GM19043 (cell line): ENCODE results near the gene DGKH.

Experiments
- ATAC-seq: cut with Tn5 transposase; IDR thresholded peaks from one replicate; pipeline ENCODE4 v1.9.1; 2021; ENCODE audit warnings: low read depth; ENCODE audit not compliant: unreplicated experiment

The DGKH gene

DNA sequence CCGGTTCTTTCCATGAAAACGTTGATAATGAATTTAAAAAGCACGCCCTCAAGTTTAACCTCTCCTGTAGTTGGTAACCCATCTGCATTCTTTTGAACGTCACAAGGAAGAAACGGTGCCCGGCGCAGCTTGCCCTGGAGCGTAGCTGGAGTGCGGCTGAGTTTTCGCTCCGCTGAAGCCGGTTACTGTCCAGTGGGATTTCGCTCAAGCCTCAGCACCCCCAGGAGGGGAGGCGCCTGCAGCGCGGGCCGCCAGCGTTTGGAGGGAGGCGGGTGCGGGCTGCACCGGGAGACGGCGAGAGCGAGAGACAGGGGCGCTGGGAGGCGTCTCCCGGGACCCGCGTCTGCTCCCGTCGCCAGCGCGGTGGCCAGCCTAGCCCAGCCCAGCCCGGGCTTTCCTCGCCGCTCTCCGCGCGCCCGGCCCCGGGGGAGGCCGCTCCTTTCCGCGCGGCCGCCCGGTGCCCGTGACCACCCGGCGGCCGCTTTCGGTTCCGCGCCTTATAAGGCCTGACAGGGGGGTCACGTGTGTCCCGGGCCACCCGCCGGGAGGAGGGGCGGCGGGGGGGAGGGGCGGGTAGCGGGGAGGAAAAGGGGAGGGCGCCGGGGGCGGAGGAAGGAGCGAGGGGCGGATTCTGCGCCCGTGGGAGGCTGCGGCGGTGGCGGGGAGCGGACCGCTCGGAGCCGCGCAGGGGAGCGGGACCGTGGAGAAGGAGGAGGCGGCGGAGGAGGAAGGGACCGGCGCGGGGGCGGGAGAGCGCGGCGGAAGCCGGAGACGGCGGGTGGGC lies 8.3 kb upstream of the DGKH start:
- ATAC-seq, result peak; percentile 53

GRCh38 chr13:42040730-42041010 lies 7.8 kb upstream of the DGKH start:
- ATAC-seq, result peak; percentile 17

GRCh38 chr13:42041011-42041683 lies 7.3 kb upstream of the DGKH start:
- ATAC-seq, result peak; percentile 6

DNA sequence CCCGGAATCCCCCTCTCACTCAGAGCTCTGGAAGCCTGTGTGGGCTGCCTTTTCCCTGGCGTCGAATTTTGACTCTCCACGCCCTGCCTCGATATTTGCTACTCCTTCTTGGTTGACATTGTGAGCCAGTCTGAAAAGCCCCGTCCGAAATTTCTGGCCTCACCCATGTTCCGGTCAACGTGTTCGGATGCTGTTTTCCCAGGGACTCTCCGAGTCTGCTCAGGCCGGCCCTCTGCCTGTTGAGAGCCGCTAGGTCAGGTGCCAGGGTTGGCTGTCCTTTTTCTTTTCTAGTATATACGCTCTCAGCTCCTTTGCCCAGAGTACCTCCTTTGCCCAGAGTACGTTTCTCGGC lies 6.8 kb upstream of the DGKH start:
- ATAC-seq, result no peak

DNA sequence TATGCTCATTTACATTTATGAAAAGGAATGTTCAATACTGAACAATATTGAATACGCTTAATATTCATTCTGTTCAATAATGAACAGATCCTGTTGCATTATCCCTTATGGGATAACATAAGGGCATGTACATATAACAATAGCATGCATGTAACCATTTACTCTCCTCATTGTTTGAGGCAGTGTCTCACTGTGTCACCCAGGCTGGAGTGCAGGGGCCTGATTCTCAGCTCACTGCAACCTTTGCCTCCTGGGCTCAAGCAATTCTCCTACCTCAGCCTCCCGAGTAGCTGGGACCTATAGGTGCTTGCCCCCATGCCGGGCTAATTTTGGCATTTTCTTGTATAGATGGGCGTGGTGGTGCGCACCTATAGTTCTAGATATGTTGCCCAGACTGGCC lies 4.8 kb upstream of the DGKH start:
- no peak for ATAC-seq

GRCh38 chr13:42046448-42046847 lies 2.0 kb upstream of the DGKH start:
- no peak for ATAC-seq

DNA sequence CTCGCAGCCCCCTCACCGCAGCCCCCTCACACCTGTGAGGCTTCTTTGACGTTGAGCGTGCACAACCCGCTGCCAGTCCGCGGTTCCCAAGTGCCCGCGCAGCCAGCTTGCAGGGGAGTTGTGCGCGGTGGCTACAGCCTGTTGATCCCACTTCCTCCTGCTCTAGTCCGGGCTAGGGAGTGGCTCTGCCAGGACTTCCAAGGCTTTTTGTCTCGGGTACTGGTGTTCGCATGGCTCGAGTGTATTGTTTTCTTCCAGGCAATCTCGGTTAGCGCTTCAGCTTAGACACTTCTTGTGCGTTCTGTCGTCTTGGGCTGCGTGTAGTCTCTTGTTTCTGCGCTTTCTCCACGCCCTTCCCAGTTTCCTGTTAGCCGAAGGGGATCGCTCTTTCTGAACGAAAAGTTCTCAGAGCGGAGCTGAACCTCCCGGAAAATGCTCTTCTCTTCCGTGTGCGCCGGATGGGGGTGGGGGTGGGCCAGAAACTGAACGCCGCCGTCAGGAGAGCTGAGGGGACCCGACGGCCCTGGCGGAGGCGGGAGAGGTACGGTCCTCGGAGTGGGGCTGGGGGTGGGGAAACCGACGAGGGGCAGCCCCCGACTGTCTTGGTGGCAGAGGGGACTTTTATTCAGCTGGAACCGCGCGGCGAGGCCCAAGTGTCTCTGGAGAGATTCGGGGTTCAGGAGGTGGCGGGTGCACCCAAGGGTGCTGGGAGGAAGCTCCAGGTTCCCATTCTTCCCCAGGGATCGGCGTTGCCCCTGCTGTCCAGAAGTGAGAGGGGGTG lies 697 bp upstream of the DGKH start:
- ATAC-seq, result no peak

DNA sequence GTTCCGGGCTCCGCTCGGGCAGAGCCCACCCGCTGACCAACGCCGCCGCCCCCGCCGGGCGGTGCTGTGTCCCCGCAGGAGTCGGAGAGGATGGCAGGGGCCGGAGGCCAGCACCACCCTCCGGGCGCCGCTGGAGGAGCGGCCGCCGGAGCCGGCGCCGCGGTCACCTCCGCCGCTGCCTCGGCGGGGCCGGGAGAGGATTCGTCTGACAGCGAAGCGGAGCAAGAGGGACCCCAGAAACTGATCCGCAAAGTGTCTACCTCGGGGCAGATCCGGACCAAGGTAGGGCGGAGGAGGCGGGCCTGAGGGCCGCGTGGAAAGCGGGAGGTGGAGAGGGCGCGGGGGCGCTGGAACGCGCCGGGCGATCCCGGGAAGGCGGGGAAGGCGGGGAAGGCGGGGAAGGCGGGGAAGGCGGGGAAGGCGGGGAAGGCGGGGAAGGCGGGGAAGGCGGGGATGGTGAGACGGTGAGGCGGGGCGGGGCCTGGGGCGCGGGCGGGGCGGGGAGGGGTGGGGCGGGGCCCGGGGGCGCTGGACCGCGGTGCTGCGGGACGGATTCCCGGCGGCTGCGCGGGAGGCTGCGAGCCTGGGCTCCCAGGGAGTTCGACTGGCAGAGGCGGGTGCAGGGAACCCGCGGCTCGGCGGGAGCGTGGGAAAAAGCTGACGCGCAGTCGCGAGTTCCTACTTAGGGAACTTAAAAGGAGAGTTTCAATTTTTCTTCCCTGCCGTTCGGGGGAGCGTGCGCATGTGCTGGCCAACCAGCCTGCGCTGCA lies 421 bp downstream of the DGKH start:
- ATAC-seq, result peak; percentile 40

- ATAC-seq, result peak; percentile 17
Measured at GRCh38 chr13:42049454-42049813, 986 bp downstream of the DGKH start.

DNA sequence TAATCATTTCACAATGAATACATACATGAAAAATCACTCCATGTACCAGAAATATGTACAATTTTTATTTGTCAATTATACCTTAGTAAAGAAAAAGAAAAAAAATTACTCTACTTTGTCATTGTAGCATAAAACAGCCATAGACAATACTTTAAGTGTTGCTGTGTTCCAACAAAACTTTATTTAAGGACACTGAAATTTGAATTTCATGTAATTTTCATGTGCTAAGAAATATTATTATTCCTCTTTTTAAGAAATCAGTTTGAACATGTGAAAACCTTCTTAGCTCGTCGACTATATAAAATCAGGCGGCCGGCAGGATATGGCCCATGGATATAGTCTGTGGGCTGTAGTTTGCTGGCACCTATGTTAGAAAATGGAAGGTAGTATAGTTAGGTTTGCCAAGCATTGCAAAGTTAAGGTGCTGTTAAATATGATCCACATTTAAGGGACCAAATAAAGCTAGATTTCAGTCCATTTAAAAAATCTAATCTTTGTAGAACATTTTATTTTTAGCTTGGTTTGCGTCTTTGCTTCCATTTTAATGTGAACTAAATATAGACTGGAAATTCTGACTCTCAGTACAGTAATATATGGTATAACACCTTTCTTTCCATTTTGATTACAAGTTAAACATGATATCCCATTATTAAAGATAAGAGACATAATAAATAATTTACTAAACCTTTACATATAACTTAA lies 6.5 kb downstream of the DGKH start:
- no peak for ATAC-seq

- ATAC-seq, result no peak
Measured at GRCh38 chr13:42055500-42056085, 7.1 kb downstream of the DGKH start.

GRCh38 chr13:42056146-42056545 lies 7.7 kb downstream of the DGKH start:
- ATAC-seq, result no peak

- ATAC-seq, result no peak
Measured at GRCh38 chr13:42056583-42056982, 8.1 kb downstream of the DGKH start.

GRCh38 chr13:42057918-42058530 lies 9.6 kb downstream of the DGKH start:
- no peak for ATAC-seq

DNA sequence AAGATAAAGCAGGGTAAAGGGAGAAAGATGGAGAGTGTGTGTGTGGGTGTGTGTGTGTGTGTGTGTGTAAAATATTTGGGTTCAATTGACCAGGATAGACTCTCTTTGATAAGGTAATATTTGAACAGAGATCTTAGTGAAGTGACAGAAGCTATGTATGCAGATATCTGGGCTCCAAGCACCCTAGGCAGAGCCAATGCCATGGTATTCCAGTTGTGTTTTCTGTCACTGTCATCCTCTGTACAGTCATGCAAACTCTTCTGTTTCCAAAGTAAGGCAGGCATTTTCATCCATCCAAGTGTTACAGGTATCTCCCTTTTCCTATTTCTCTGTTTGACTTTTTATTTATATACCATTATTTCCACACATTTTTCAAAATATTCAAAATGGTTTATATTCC lies 13.5 kb downstream of the DGKH start:
- ATAC-seq, result no peak

- no peak for ATAC-seq
Measured at GRCh38 chr13:42063105-42063504, 14.7 kb downstream of the DGKH start.

DNA sequence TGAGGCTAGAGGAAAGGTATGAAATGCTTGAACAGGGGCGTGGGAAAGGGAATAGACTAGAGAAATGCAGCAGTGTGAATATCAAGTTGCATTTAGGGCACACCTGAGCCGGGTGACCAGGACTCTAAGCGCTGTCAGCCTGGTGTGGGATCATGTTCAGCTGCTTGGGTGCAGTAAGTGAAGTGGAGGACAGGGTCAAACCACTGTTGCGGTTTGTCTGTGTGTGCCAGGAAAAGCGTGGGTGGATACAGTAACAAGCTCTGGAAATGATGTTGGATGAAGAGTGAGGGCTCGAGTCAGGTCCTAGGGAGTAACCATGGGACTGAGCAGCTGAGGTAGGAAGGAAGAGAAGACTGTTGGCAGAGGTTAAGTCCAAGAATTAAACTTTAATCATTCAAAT lies 15.8 kb downstream of the DGKH start:
- no peak for ATAC-seq

GRCh38 chr13:42064966-42065365 lies 16.5 kb downstream of the DGKH start:
- no peak for ATAC-seq

- no peak for ATAC-seq
Measured at GRCh38 chr13:42065414-42065813, 17.0 kb downstream of the DGKH start.

- no peak for ATAC-seq
Measured at GRCh38 chr13:42066542-42066941, 18.1 kb downstream of the DGKH start.
